SIG-M5 treated with dmso at 0.1 percent for 504 hours (cell line): ENCODE data around the gene SDE2.
"Not testable (repeated sequence)": the region's sequence is repeated elsewhere in the genome, so short reads cannot be mapped to it uniquely, and the experiment has no call there.

Source experiments
- DNase-seq: peaks from one replicate; lab custom pipeline; 2025; ENCODE audit not compliant: unreplicated experiment; lab: John Stamatoyannopoulos, UW

Gene SDE2

DNA sequence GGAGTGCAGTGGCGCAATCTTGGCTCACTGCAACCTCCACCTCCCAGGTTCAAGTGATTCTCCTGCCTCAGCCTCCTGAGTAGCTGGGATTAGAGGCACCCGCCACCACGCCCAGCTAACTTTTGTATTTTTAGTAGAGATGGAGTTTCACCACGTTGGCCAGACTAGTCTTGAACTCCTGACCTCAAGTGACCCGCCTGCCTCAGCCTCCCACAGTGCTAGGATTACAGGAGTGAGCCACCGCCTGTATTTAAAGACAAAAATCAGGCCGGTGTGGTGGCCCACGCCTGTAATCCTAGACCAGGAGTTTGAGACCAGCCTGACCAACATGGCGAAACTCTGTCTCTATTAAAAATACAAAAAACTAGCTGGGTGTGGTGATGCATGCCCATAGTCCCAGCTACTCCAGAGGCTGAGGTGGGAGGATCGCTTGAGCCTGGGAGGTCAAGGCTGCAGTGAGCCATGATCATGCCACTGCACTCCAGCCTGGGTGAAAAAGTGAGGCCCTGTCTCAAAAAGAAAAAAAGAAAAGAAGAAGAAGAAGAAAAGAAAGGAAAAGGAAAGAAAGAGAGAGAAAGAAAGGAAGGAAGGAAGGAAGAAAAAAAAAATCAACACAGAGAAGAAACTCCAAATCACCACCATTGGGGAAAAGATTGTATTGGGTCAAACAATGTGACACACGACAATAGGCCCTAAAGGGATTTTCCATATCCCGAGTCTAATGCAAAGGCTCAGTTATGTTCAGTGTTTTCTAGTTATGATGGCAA, 8.2 kb upstream of the SDE2 start:
- DNase-seq, result not testable (repeated sequence)

GRCh38 chr1:226006686-226007085, 7.5 kb upstream of the SDE2 start:
- DNase-seq, result no peak

GRCh38 chr1:226004396-226004795, 5.3 kb upstream of the SDE2 start:
- DNase-seq, result no peak

DNA sequence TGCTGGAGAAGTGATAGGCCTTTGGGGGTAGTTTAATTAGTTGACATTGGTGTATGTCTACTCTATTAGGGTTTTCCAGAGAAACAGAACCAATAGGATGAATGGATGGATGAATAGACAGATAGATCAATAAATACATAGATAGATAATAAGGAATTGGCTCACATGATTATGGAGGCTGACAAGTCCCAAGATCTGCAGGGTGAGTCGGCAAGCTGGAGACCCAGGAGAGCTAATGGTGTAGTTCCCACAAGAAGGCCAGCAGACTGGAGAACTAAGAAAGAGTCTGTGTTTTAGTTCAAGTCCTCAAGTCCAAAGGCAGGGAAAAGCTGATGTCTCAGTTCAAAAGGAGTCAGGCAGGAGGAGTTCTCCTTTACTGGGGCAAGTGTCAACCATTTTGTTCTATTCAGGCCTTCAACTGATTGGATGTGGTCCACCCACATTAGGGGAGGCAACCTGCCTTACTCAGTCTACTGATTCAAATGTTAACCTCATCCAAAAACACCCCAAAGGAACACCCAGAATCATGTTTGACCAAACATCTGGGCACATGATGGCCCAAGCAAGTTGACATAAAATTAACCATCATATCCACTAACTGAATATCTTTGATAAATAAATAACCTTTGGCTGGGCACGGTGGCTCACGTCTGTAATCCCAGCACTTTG, 4.5 kb upstream of the SDE2 start:
- no peak for DNase-seq

- peak; percentile 86 for DNase-seq
Observed at GRCh38 chr1:226002667-226003501, 3.7 kb upstream of the SDE2 start.

- peak; percentile 97 for DNase-seq
Observed at GRCh38 chr1:226001963-226002666, 3.0 kb upstream of the SDE2 start.

DNA sequence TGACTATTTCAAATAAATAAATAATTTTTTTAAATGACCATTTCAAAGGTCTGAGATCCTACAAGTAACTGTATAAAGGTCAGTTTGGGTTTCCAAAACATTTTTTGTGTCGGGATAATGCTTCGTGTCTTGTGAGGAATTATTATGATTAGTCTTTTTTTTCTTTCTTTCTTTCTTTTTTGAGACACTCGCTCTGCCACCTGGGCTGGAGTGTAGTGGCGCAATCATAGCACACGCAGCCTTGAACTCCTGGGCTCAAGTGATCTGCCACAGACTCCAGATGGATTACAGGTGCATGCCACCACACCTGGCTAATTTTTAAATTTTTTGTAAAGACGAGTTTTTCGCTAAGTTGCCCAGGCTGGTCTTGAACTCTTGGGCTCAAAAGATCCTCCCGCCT, 1.9 kb upstream of the SDE2 start:
- DNase-seq, result no peak

GRCh38 chr1:226000493-226001081, 1.4 kb upstream of the SDE2 start:
- DNase-seq, result not testable (repeated sequence)

- peak; percentile 93 for DNase-seq
Observed at GRCh38 chr1:225999912-226000337, 782 bp upstream of the SDE2 start.

GRCh38 chr1:225998560-225999226, 450 bp downstream of the SDE2 start:
- DNase-seq, result peak; percentile 21

DNA sequence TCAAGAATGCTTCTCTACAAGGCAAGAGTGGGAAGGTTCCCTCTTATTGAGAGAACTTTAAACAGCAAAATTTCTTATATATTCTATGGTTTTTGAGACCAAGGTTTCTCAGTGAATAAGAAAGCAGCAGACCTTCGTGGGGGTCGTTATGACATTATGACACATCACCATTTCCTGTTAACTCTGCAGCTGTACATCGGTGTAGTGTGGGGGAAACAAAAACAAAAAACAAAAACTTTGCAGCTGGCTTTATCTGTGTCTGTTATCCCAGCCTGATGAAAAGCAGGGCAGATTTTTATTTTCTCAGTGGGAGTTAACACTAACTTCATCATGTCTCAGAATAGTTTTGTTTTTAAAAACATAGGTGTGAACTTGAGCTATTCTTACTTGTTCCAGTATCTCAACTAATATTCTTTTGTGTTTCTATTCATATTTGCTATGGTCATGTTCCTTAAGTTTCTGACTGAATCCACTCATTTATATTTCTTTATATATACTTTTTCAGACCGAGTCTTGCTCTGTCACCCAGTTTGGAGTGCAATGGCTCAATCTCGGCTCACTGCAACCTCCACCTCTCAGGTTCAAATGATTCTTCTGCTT, 2.1 kb downstream of the SDE2 start:
- DNase-seq, result no peak

DNA sequence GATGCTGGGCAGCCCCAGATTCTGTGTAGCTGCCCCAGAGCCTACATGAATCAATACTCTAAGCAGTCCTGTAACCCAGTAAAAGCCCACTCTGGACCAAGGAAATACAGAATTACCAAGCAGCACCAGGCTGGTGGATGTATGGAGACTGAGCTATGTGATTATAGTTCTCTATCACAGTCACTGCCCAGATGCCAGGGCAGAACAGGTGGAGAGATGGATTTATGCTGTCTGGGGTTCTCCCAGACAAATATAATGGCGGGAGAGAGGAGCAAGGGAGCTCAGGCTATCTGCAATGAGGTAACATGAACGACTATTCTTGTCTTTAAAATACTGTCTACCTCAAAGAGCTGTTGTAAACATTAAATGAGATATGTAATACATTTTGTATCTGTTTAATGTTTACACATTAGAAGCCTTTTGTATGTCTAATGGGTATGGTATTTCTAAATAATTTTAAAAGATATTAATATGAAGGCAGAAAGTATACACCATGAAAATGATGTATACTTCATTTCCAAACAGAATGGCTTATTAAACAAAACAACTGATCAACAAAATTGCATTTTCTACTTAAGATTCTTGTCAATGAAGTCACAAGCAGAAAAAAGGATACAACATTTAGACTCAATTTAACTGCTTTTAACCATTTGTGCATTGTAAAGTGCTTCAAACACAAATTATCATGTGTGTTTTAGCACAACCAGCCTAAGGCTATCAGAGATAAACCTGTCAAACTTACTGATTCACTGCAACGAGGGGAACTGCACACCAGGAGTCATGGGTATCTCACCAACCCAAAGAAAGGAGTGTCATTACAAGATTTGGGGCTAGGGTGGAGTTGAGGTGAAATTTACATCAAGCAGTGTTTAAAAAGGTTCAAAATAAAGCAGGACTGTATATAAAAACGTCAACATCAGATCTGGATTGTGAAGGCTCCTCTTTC, 3.0 kb downstream of the SDE2 start:
- DNase-seq, result no peak

DNA sequence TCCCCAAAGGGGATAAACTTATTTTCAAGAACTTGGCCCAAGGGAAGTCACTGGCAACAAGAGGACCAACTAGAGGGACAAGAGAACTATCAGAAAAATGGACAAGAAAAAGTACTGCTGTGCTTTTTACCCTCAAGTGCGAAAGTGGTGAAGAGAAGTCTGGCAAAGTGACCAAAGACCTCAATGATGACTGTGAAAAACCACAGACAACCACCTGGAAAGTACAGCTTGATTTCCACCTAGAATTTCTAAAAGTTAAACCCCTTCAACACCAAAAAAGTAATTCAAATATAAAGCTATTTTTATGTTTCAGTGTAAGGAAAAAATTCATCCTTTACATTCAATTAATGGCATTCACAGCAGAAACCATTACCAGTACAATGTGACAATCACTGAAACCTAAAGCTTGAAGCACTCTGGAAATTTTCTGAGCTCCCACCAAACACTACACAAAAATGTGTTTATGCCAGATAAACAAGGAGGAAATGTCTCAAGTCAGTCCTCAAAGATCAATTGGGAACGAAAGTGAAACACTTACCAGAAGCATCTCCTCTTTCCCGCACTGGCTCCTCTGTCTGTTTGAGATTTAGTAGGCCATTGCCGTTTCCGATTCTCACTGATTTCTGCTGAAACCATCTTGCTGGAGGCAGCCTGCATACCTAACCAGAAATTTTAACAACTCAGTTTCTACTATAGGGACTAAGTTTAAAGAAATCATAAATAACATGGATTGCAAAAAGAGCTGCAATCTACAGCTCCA, 8.3 kb downstream of the SDE2 start:
- DNase-seq, result no peak

- peak; percentile 68 for DNase-seq
Observed at GRCh38 chr1:225987491-225988316, 11.4 kb downstream of the SDE2 start.

- no peak for DNase-seq
Observed at GRCh38 chr1:225981714-225982113, 17.4 kb downstream of the SDE2 start.

- no peak for DNase-seq
Observed at GRCh38 chr1:225980005-225980836, 18.9 kb downstream of the SDE2 start.
